ENCODE measurements around the gene NOTO. TPM values are rescaled to one million over a fixed set of nuclear protein-coding genes. Genes with fewer than 3 reads are reported as not detected.

Gene NOTO
- total and polyA plus RNA-seq, 2 experiments from 2014 or later = not detected

DNA sequence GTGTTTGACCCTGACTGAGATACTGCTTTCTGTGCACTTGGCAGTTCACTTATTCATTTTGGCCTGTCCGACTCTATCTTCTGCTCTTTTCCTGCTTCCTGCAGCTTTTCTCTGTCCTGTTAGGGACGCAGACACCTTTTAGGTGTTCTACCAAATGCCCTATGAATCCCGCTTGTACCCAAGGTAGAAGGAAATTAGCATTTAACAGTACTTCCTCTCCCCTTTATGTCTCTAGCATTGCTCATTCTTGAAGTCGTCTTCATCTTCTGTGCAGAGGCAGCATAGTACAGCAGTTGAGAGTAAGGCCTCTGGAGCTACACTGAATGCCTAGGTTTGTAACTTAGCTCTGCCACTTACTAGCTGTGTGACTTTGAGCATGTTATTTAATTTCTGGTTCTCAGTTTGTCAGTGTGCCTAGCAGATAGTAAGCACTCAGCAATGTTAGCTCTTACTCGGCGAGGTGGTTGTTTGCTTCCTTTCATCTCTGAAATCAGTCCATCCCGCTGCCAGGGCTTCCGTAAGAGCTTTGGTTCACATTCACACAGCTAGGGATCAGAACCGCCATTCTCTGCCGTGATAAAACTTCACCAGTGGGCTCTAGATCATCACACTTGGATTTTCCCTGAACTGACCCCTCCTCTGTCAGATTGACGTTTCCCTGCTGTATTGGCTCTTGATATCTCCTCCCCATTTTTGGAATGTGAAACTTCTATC is 33.1 kb downstream of the NOTO start:
- Histone ChIP-seq H3K4me1 (ENCODE audit: low read depth) (peaks cover 29% of the 10 kb centered on the region), H3K36me3 (peaks cover 11% of the 10 kb centered on the region), H3K27me3 (no peaks in the 10 kb centered on the region), H3K9me3 (ENCODE audit: low read depth) (no peaks in the 10 kb centered on the region), H3K4me3 (peak overlapping the region; percentile 62), H3K27ac (no peak overlapping the region)
- no peak for DNase-seq (ENCODE audit: low read depth in 1 of 2, low spot score in 1 of 2)
- no peak for TF ChIP-seq CTCF (IDR thresholded peaks at IDR 0.05; ENCODE audit: low read depth, low read length)

- no peak for TF ChIP-seq CTCF (IDR thresholded peaks at IDR 0.05; ENCODE audit: low read depth, low read length)
- Histone ChIP-seq H3K36me3 (peaks cover 16% of the 10 kb centered on the region), H3K4me1 (ENCODE audit: low read depth) (peaks cover 28% of the 10 kb centered on the region), H3K27me3 (no peaks in the 10 kb centered on the region), H3K9me3 (ENCODE audit: low read depth) (no peaks in the 10 kb centered on the region), H3K4me3 (no peak overlapping the region), H3K27ac (peak overlapping the region; percentile 92)
- DNase-seq (ENCODE audit: low read depth in 1 of 2, low spot score in 1 of 2) = no peak
These were observed 34.8 kb downstream of the NOTO start for GRCh38 chr2:73237168-73237567.

- no peak overlapping the region for H3K4me3 ChIP-seq
- H3K9me3 ChIP-seq (ENCODE audit: low read depth) = no peaks in the 10 kb centered on the region
- no peak for TF ChIP-seq CTCF (IDR thresholded peaks at IDR 0.05; ENCODE audit: low read depth, low read length)
These were observed 35.8 kb downstream of the NOTO start for GRCh38 chr2:73238149-73238548.

GRCh38 chr2:73238976-73239375 is 36.6 kb downstream of the NOTO start:
- no peak overlapping the region for H3K4me3 ChIP-seq
- no peaks in the 10 kb centered on the region for H3K27me3 ChIP-seq
- H3K4me1 ChIP-seq (ENCODE audit: low read depth) = peaks cover 37% of the 10 kb centered on the region
- no peak for DNase-seq (ENCODE audit: low read depth in 1 of 2, low spot score in 1 of 2)
- no peaks in the 10 kb centered on the region for H3K9me3 ChIP-seq (ENCODE audit: low read depth)
- H3K27ac ChIP-seq = peak overlapping the region; percentile 92
- TF ChIP-seq CTCF (IDR thresholded peaks at IDR 0.05; ENCODE audit: low read depth, low read length) = no peak
- peaks cover 22% of the 10 kb centered on the region for H3K36me3 ChIP-seq

More at GRCh38 chr2:73238149-73238548, 35.8 kb downstream of the NOTO start:
- peaks cover 21% of the 10 kb centered on the region for H3K36me3 ChIP-seq
- H3K27ac ChIP-seq = peak overlapping the region; percentile 92
- H3K27me3 ChIP-seq = no peaks in the 10 kb centered on the region
- peaks cover 29% of the 10 kb centered on the region for H3K4me1 ChIP-seq (ENCODE audit: low read depth)
- peak in 1 of 2 donors; percentile 52 for DNase-seq (ENCODE audit: low read depth in 1 of 2, low spot score in 1 of 2)

- H3K27ac ChIP-seq = no peak overlapping the region
These were observed 37.4 kb downstream of the NOTO start for GRCh38 chr2:73239776-73240175.

More at GRCh38 chr2:73239776-73240175, 37.4 kb downstream of the NOTO start:
- DNase-seq (ENCODE audit: low read depth in 1 of 2, low spot score in 1 of 2) = peak in 1 of 2 donors; percentile 82
- no peak for TF ChIP-seq CTCF (IDR thresholded peaks at IDR 0.05; ENCODE audit: low read depth, low read length)
- Histone ChIP-seq H3K4me1 (ENCODE audit: low read depth) (peaks cover 43% of the 10 kb centered on the region), H3K9me3 (ENCODE audit: low read depth) (no peaks in the 10 kb centered on the region), H3K36me3 (peaks cover 27% of the 10 kb centered on the region), H3K4me3 (no peak overlapping the region), H3K27me3 (no peaks in the 10 kb centered on the region)
